Neural crest cell (in vitro differentiated cells): Measurements from ENCODE around the gene FAM111A. TPM values are rescaled to one million over a fixed set of nuclear protein-coding genes. Genes with fewer than 3 reads are reported as not detected.
A peak's percentile ranks its signal among the peaks of the same experiment; 100 is the strongest.

Source experiments
- DNase-seq: peaks from one replicate; pipeline ENCODE4 v3.0.0; 2021; ENCODE audit warnings: low read depth, mixed read lengths, low spot score
- H3K27ac Mint-ChIP-seq: one replicate; pipeline ENCODE4 v1.8.0; 2021; ENCODE audit warnings: mild to moderate bottlenecking, mixed read lengths; ENCODE audit not compliant: unreplicated experiment
- H3K27me3 Mint-ChIP-seq: 2 replicates; pipeline ENCODE4 v1.8.0; 2021; ENCODE audit warnings: low read depth, mild to moderate bottlenecking, mixed read lengths
- H3K36me3 Mint-ChIP-seq: 2 replicates; pipeline ENCODE4 v1.8.0; 2021; ENCODE audit warnings: low read depth, mild to moderate bottlenecking, mixed read lengths
- H3K4me1 Mint-ChIP-seq: 2 replicates; pipeline ENCODE4 v1.8.0; 2021; ENCODE audit warnings: mixed read lengths
- H3K4me3 Mint-ChIP-seq: one replicate; pipeline ENCODE4 v1.8.0; 2021; ENCODE audit warnings: mild to moderate bottlenecking, mixed read lengths
- H3K9me3 Mint-ChIP-seq: 2 replicates; pipeline ENCODE4 v1.8.0; 2021; ENCODE audit warnings: mixed read lengths
- CTCF ChIP-seq: fragments of 200-600 bp; sonication (generic); conservative IDR thresholded peaks from 2 replicates; pipeline ENCODE4 v1.5.0; 2021; ENCODE audit warnings: antibody characterized with exemption, mild to moderate bottlenecking
- total RNA-seq: library from RNA; stranded (reverse); gene quantifications from 2 replicates; pipeline ENCODE4 v1.2.1, GENCODE V29; 2021

The FAM111A gene
- total RNA-seq, 1 donor from 2014 or later: 23.4 TPM

GRCh38 chr11:59180168-59180776 is 37.6 kb downstream of the FAM111A start:
- Mint-ChIP-seq H3K9me3 (peaks cover 3% of the 10 kb centered on the region), H3K36me3 (peaks cover 47% of the 10 kb centered on the region), H3K4me3 (peak overlapping the region; percentile 74), H3K27me3 (peaks cover 3% of the 10 kb centered on the region), H3K27ac (peak overlapping the region; percentile 24), H3K4me1 (peaks cover 97% of the 10 kb centered on the region)
- TF ChIP-seq CTCF: no peak
- peak; percentile 29 for DNase-seq

DNA sequence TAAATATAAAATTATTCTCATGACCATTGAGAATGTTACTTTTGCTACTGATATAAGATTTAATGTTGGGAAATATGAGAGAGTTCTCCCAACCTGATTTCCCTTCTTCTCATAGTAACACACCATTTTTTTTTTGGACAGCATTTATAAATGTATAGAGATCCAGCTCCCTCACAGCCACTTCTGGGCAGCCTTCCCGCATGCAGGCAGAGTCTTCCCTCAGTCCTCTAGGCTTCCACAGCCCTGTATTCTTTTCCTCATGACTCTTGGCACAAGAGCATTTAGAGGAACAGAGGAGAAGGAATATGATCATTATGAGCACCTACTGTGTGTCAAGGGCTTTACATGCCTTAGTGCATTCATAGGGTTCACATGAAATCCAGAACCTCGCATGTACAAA is 38.3 kb downstream of the FAM111A start:
- peaks cover 3% of the 10 kb centered on the region for H3K9me3 Mint-ChIP-seq
- peaks cover 3% of the 10 kb centered on the region for H3K27me3 Mint-ChIP-seq
- H3K4me3 Mint-ChIP-seq: peak overlapping the region; percentile 74
- no peak for TF ChIP-seq CTCF
- peaks cover 97% of the 10 kb centered on the region for H3K4me1 Mint-ChIP-seq
- H3K27ac Mint-ChIP-seq: no peak overlapping the region
- peaks cover 47% of the 10 kb centered on the region for H3K36me3 Mint-ChIP-seq
- DNase-seq: no peak

GRCh38 chr11:59181746-59182456 is 39.2 kb downstream of the FAM111A start:
- Mint-ChIP-seq H3K4me1 (peaks cover 97% of the 10 kb centered on the region), H3K9me3 (peaks cover 3% of the 10 kb centered on the region), H3K4me3 (peak overlapping the region; percentile 14), H3K27me3 (peaks cover 3% of the 10 kb centered on the region), H3K36me3 (peaks cover 46% of the 10 kb centered on the region), H3K27ac (no peak overlapping the region)
- no peak for TF ChIP-seq CTCF
- no peak for DNase-seq

- peak; percentile 47 for TF ChIP-seq CTCF
- Mint-ChIP-seq H3K4me1 (peaks cover 96% of the 10 kb centered on the region), H3K9me3 (peaks cover 3% of the 10 kb centered on the region), H3K27ac (peak overlapping the region; percentile 51), H3K27me3 (peaks cover 3% of the 10 kb centered on the region), H3K4me3 (peak overlapping the region; percentile 80), H3K36me3 (peaks cover 40% of the 10 kb centered on the region)
- no peak for DNase-seq
These were observed 39.9 kb downstream of the FAM111A start for GRCh38 chr11:59182457-59183151.

- H3K4me1 Mint-ChIP-seq: peaks cover 96% of the 10 kb centered on the region
These were observed 41.1 kb downstream of the FAM111A start for GRCh38 chr11:59183771-59184170.

More at GRCh38 chr11:59183771-59184170, 41.1 kb downstream of the FAM111A start:
- Mint-ChIP-seq H3K27me3 (peaks cover 3% of the 10 kb centered on the region), H3K27ac (no peak overlapping the region), H3K9me3 (peaks cover 3% of the 10 kb centered on the region), H3K36me3 (peaks cover 39% of the 10 kb centered on the region), H3K4me3 (peak overlapping the region; percentile 80)
- DNase-seq: no peak
- TF ChIP-seq CTCF: no peak
